Measurements from ENCODE around the gene PGRMC2. TPM values are rescaled to one million over a fixed set of nuclear protein-coding genes. Genes with fewer than 3 reads are reported as not detected.

The PGRMC2 gene, protein sequence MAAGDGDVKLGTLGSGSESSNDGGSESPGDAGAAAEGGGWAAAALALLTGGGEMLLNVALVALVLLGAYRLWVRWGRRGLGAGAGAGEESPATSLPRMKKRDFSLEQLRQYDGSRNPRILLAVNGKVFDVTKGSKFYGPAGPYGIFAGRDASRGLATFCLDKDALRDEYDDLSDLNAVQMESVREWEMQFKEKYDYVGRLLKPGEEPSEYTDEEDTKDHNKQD
- 10.4 and 15.1 TPM in 2 replicates for total RNA-seq

DNA sequence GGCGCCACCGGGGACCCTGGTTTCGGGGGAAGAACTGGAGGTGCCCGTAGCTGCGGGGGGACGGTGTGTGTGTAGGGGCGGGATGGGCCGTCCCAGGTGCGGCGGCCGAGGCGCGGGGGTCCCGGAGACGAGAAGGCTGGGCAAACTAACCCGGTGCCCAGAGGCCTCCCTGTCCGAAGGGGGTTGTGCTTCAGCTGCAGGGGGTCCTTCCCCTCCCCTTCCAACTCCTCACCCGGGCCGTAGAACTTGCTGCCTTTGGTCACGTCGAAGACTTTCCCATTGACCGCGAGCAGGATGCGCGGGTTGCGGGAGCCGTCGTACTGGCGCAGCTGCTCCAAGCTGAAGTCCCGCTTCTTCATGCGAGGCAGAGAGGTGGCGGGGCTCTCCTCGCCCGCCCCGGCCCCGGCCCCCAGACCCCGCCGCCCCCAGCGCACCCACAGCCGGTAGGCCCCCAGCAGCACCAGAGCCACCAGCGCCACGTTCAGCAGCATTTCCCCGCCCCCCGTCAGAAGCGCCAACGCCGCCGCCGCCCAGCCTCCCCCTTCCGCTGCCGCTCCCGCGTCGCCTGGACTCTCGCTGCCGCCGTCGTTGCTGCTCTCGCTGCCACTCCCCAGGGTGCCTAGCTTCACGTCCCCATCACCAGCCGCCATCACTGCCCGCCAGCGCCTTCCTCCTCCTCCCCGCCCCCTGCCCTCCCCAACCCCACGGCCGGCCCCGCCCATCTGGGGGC is at the start of gene PGRMC2:
Gene PGRMC2, minus strand, starts transcription at position 673 of the 730 bp plus-strand sequence. Its CDS starts 23 bp downstream, at position 650.

Other genes with a start within 250 kb of the PGRMC2 start
- gene LARP1B, start 226.5 kb downstream of the PGRMC2 start, total RNA-seq, result 17.3 and 27.8 TPM in 2 replicates

Data from subcutaneous preadipocyte (primary cell).